GM12878 (cell line): ENCODE measurements around the gene AMN.

Experiments
- CHD4 ChIP-seq: fragments of 200-600 bp; sonication (generic); IDR thresholded peaks from 2 replicates; pipeline ENCODE4 v1.6.1; 2016; ENCODE audit warnings: mild to moderate bottlenecking
- EED ChIP-seq: sonication (generic); IDR thresholded peaks from 2 replicates; pipeline ENCODE4 v1.6.1; 2016; ENCODE audit warnings: antibody characterized with exemption, low read depth
- ETV6 ChIP-seq, 2 experiments: fragments of 450-650 bp in 1 of 2; IDR thresholded peaks in 1 of 2; conservative IDR thresholded peaks in 1 of 2; 2 replicates each; pipeline ENCODE4 v1.6.1; 2014; ENCODE audit warnings: antibody characterized with exemption in 1 of 2, borderline replicate concordance in 1 of 2, low read depth in 1 of 2, mild to moderate bottlenecking in 1 of 2, moderate library complexity in 1 of 2
- EZH2 ChIP-seq: IDR thresholded peaks from 2 replicates; pipeline ENCODE4 v1.6.1; 2012; ENCODE audit warnings: low read depth, mild to moderate bottlenecking, control low read depth, inconsistent platforms, low read length, borderline replicate concordance; ENCODE audit not compliant: control insufficient read depth
- POLR2A ChIP-seq: IDR thresholded peaks from 2 replicates; pipeline ENCODE4 v1.6.1; 2011; ENCODE audit warnings: low read depth, mild to moderate bottlenecking, low read length
- SIN3A ChIP-seq: IDR thresholded peaks from 2 replicates; pipeline ENCODE4 v1.6.1; 2012; ENCODE audit warnings: low read depth, low read length, improper control_type of control experiment
- SIX5 ChIP-seq: IDR thresholded peaks from 2 replicates; pipeline ENCODE4 v1.6.1; 2011; ENCODE audit warnings: mild to moderate bottlenecking, low read depth, low read length, moderate library complexity; ENCODE audit not compliant: severe bottlenecking
- SREBF2 ChIP-seq: IDR thresholded peaks from 2 replicates; pipeline ENCODE4 v1.6.1; 2012; ENCODE audit warnings: mild to moderate bottlenecking, low read length
- SRF ChIP-seq, 2 experiments: IDR thresholded peaks; 2 replicates each; pipeline ENCODE4 v1.6.1; 2011; ENCODE audit warnings: low read depth in 2 of 2, low read length in 2 of 2, mild to moderate bottlenecking in 1 of 2, moderate library complexity in 1 of 2
- TAF1 ChIP-seq: IDR thresholded peaks from 2 replicates; pipeline ENCODE4 v1.6.1; 2011; ENCODE audit warnings: mild to moderate bottlenecking, low read depth, low read length, borderline replicate concordance
- ZSCAN29 ChIP-seq: fragments of 450-650 bp; IDR thresholded peaks from 2 replicates; pipeline ENCODE4 v1.6.1; 2017; ENCODE audit warnings: mild to moderate bottlenecking, moderate library complexity
- TF ChIP-seq, protein P1 (sequence below): IDR thresholded peaks from 2 replicates; pipeline ENCODE4 v1.6.1; 2012; ENCODE audit warnings: low read length, inconsistent platforms
- TF ChIP-seq, protein P2 (sequence below), 3 experiments: IDR thresholded peaks in 2 of 3; conservative IDR thresholded peaks in 1 of 3; 2 replicates each; pipeline ENCODE4 v1.5.1; 2011; ENCODE audit warnings: low read depth in 3 of 3, low read length in 3 of 3, mild to moderate bottlenecking in 3 of 3, control low read depth in 2 of 3, moderate library complexity in 2 of 3, inconsistent platforms in 1 of 3, mixed read lengths in 1 of 3; ENCODE audit not compliant: control insufficient read depth in 2 of 3, insufficient read depth in 1 of 3; ENCODE audit errors: extremely low read depth in 1 of 3
- TF ChIP-seq, protein P3 (sequence below): fragments of 450-650 bp; formaldehyde crosslinking; IDR thresholded peaks from 2 replicates; pipeline ENCODE4 v1.5.0; 2022; ENCODE audit warnings: mild to moderate bottlenecking, missing genetic modification characterization

DNA sequence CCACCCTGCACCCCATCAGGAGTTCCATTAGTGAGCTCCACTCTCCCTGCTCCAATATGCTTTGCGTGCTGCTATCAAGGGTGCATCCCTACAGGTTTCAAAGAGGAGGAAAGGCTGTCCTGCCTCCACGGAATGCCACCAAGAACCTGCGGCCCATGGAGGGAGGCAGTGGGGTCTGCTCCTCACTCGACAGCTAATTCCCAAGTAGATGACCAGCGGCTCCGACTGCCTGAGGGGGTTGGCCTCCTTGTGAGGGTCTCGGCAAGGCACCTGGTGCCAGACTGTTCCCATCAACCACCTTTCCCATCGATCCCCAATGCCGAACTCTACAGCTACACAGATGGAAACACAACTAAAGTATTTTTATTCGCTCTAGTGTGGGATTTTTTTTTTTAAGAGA is 36.0 kb downstream of the AMN start:
- TF ChIP-seq, protein P1, sequence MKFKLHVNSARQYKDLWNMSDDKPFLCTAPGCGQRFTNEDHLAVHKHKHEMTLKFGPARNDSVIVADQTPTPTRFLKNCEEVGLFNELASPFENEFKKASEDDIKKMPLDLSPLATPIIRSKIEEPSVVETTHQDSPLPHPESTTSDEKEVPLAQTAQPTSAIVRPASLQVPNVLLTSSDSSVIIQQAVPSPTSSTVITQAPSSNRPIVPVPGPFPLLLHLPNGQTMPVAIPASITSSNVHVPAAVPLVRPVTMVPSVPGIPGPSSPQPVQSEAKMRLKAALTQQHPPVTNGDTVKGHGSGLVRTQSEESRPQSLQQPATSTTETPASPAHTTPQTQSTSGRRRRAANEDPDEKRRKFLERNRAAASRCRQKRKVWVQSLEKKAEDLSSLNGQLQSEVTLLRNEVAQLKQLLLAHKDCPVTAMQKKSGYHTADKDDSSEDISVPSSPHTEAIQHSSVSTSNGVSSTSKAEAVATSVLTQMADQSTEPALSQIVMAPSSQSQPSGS, result no peak
- TF ChIP-seq, protein P2, sequence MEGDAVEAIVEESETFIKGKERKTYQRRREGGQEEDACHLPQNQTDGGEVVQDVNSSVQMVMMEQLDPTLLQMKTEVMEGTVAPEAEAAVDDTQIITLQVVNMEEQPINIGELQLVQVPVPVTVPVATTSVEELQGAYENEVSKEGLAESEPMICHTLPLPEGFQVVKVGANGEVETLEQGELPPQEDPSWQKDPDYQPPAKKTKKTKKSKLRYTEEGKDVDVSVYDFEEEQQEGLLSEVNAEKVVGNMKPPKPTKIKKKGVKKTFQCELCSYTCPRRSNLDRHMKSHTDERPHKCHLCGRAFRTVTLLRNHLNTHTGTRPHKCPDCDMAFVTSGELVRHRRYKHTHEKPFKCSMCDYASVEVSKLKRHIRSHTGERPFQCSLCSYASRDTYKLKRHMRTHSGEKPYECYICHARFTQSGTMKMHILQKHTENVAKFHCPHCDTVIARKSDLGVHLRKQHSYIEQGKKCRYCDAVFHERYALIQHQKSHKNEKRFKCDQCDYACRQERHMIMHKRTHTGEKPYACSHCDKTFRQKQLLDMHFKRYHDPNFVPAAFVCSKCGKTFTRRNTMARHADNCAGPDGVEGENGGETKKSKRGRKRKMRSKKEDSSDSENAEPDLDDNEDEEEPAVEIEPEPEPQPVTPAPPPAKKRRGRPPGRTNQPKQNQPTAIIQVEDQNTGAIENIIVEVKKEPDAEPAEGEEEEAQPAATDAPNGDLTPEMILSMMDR (IDR thresholded peaks at IDR 0.05 in 2 of 3, conservative IDR thresholded peaks at IDR 0.05 in 1 of 3; ENCODE audit: control insufficient read depth in 2 of 3, extremely low read depth in 1 of 3, insufficient read depth in 1 of 3, low read depth in 3 of 3, low read length in 3 of 3), result no peak
- TF ChIP-seq CHD4, result no peak
- TF ChIP-seq ETV6 (conservative IDR thresholded peaks at IDR 0.05 in 1 of 2, IDR thresholded peaks at IDR 0.05 in 1 of 2; ENCODE audit: borderline replicate concordance in 1 of 2, low read depth in 1 of 2), result no peak
- no peak for TF ChIP-seq TAF1
- TF ChIP-seq SRF (IDR thresholded peaks at IDR 0.05; ENCODE audit: low read depth in 2 of 2, low read length in 2 of 2), result no peak
- TF ChIP-seq SIX5, result no peak
- TF ChIP-seq ZSCAN29, result no peak
- TF ChIP-seq, protein P3, sequence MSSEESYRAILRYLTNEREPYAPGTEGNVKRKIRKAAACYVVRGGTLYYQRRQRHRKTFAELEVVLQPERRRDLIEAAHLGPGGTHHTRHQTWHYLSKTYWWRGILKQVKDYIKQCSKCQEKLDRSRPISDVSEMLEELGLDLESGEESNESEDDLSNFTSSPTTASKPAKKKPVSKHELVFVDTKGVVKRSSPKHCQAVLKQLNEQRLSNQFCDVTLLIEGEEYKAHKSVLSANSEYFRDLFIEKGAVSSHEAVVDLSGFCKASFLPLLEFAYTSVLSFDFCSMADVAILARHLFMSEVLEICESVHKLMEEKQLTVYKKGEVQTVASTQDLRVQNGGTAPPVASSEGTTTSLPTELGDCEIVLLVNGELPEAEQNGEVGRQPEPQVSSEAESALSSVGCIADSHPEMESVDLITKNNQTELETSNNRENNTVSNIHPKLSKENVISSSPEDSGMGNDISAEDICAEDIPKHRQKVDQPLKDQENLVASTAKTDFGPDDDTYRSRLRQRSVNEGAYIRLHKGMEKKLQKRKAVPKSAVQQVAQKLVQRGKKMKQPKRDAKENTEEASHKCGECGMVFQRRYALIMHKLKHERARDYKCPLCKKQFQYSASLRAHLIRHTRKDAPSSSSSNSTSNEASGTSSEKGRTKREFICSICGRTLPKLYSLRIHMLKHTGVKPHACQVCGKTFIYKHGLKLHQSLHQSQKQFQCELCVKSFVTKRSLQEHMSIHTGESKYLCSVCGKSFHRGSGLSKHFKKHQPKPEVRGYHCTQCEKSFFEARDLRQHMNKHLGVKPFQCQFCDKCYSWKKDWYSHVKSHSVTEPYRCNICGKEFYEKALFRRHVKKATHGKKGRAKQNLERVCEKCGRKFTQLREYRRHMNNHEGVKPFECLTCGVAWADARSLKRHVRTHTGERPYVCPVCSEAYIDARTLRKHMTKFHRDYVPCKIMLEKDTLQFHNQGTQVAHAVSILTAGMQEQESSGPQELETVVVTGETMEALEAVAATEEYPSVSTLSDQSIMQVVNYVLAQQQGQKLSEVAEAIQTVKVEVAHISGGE (CRISPR knock-in tag), result no peak
- no peak for TF ChIP-seq SREBF2
- TF ChIP-seq SIN3A, result no peak
- no peak for TF ChIP-seq EZH2
- no peak for TF ChIP-seq POLR2A
- no peak for TF ChIP-seq EED
